Thymus (tissue), 11 donors: ENCODE measurements around the gene NPM1. TPM values are rescaled to one million over a fixed set of nuclear protein-coding genes. Genes with fewer than 3 reads are reported as not detected.
A peak's percentile ranks its signal among the peaks of the same experiment; 100 is the strongest.
"Not testable (repeated sequence)": the region's sequence is repeated elsewhere in the genome, so short reads cannot be mapped to it uniquely, and the experiment has no call there.

ENCODE experiments used
- DNase-seq, 9 donors: peaks; one replicate each; pipeline ENCODE4 v3.0.0-alpha.2; 2013; ENCODE audit warnings: low spot score in 9 of 9, low read depth in 6 of 9, missing footprints in 1 of 9
- H3K27ac ChIP-seq, 2 donors: one replicate each; pipeline ENCODE4 v1.5.1; 2013; ENCODE audit warnings: control low read depth in 1 of 2, low read depth in 1 of 2, low read length in 1 of 2, mild to moderate bottlenecking in 1 of 2, moderate library complexity in 1 of 2
- H3K27me3 ChIP-seq, 2 donors: one replicate each; pipeline ENCODE4 v1.5.1; 2013; ENCODE audit warnings: low read length in 1 of 2; ENCODE audit not compliant: control insufficient read depth in 2 of 2, insufficient read depth in 1 of 2
- H3K36me3 ChIP-seq, 2 donors: one replicate each; pipeline ENCODE4 v1.5.1; 2013; ENCODE audit warnings: low read length in 1 of 2, mild to moderate bottlenecking in 1 of 2, moderate library complexity in 1 of 2; ENCODE audit not compliant: control insufficient read depth in 2 of 2, insufficient read depth in 2 of 2
- H3K4me1 ChIP-seq, 2 donors: one replicate each; pipeline ENCODE4 v1.5.1; 2013; ENCODE audit warnings: low read length in 2 of 2; ENCODE audit not compliant: control insufficient read depth in 2 of 2, insufficient read depth in 2 of 2
- H3K4me3 ChIP-seq, 2 donors: one replicate each; pipeline ENCODE4 v1.5.1; 2013; ENCODE audit warnings: low read length in 2 of 2, control low read depth in 1 of 2, mild to moderate bottlenecking in 1 of 2
- H3K9me3 ChIP-seq, 2 donors: one replicate each; pipeline ENCODE4 v1.5.1; 2013; ENCODE audit warnings: low read length in 1 of 2, mild to moderate bottlenecking in 1 of 2; ENCODE audit not compliant: control insufficient read depth in 2 of 2, insufficient read depth in 1 of 2
- WGBS: extraction: QIAGEN DNeasy Blood & Tissue Kit; methylation state at CpG from one replicate; pipeline ENCODE4 v1.1.7; 2013; 5-methylcytosine and 5-hydroxymethylcytosine counted together
- polyA plus RNA-seq: library from polyadenylated mRNA; stranded (reverse); fragments of 200-250 nt; gene quantifications from one replicate; pipeline ENCODE4 v1.2.3, GENCODE V29; 2013
- total RNA-seq: library from RNA; stranded (reverse); fragments of 120-200 nt; gene quantifications from one replicate; pipeline ENCODE4 v1.2.4, GENCODE V29; 2013
- donor health status: healthy.

NPM1 gene
- total and polyA plus RNA-seq, 2 donors, result 2,207 to 2,632 TPM

DNA sequence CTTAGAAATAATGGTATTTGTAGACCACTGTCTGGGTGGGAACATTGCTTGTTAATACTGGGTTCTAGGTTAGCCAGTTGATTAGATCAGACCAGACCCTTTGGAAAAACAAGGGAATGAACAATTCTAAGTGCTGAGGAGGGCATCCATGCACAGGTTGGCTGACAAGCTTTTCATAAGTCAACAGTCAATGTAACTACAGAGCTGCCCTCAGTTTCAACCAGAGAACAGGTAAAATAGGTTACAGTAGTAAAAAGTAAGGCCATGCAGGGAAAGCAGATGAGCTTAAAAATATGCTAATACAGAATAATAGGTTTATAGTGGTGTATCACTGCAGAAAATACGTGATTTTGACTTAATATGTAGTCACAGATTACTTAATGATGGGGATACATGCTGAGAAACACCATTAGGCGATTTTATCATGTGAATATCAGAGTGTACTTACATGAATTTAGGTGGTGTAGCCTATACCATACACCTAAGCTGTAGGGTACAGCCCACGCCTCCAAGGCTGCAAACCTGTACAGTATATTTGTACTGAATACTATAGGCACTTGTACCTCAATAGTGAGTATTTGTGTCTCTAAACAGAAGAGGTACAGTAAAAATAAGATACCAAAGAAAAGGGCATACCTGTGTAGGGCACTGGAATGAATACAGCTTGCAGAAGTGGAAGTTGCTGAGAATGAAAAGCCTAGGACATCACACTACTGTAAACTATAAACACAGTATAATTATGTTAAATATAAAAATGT, 25.7 kb downstream of the NPM1 start:
- no peak overlapping the region for H3K27ac ChIP-seq
- H3K4me3 ChIP-seq, result no peak overlapping the region
- WGBS, result 97% methylated on average over 3 of the region's 3 CpGs
- DNase-seq, result no peak
- no peaks in the 10 kb centered on the region for H3K4me1 ChIP-seq
- H3K9me3 ChIP-seq, result no peaks in the 10 kb centered on the region
- H3K27me3 ChIP-seq, result peaks cover 0 to under 1% of the 10 kb centered on the region in 2 donors
- H3K36me3 ChIP-seq, result peaks cover 24 to 53% of the 10 kb centered on the region in 2 donors

DNA sequence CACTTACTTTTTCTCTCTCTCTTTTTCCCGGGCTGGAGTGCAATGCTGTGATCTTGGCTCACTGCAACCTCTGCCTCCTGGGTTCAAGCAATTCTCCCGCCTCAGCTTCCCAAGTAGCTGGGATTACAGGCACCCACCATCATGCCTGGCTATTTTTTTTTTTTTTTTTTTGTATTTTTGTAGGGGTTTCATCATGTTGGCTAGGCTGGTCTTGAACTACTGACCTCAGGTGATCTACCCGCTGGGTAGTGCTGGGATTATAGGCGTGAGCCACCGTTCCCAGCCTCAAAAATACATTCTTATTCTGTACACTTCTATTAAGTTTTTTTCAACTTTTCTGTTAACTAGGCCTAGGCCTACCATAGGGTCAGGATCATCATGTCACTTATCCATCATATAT, 26.3 kb downstream of the NPM1 start:
- H3K36me3 ChIP-seq, result peaks cover 24 to 46% of the 10 kb centered on the region in 2 donors
- WGBS, result 98% methylated on average over 5 of the region's 5 CpGs

DNA sequence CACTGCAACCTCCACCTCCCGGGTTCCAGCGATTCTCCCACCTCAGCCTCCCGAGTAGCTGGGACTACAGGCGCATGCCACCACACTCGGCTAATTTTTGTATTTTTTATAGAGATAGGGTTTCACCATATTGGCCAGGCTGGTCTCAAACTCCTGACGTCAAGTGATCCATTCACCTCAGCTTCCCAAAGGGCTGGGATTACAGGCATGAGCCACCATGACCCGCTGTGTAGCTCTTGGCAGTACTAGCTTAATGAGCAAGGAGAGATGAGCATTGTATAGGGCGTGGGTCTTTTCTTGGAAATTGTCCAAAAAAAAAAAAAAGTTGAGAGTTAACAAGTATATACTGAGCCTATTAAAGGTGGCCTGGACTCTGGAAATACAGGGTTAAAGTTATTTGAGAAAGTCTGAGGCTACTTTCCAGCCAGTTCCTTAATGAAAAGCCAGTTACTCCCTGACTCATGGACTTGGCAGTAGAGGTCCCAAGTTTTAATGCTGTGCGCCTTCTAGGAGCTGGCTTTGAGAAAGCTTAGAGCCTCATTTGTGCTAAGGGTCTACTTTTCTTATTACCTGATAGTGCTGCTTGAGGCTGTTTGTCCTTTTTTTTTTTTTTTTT, 27.6 kb downstream of the NPM1 start:
- 94% methylated on average over 9 of the region's 9 CpGs for WGBS
- peaks cover 15 to 35% of the 10 kb centered on the region in 2 donors for H3K36me3 ChIP-seq
- DNase-seq, result no peak

More for the DNA sequence above, 26.3 kb downstream of the NPM1 start:
- H3K4me3 ChIP-seq, DNase-seq, H3K27me3 ChIP-seq, H3K4me1 ChIP-seq, H3K9me3 ChIP-seq, H3K27ac ChIP-seq: not testable (repeated sequence)

DNA sequence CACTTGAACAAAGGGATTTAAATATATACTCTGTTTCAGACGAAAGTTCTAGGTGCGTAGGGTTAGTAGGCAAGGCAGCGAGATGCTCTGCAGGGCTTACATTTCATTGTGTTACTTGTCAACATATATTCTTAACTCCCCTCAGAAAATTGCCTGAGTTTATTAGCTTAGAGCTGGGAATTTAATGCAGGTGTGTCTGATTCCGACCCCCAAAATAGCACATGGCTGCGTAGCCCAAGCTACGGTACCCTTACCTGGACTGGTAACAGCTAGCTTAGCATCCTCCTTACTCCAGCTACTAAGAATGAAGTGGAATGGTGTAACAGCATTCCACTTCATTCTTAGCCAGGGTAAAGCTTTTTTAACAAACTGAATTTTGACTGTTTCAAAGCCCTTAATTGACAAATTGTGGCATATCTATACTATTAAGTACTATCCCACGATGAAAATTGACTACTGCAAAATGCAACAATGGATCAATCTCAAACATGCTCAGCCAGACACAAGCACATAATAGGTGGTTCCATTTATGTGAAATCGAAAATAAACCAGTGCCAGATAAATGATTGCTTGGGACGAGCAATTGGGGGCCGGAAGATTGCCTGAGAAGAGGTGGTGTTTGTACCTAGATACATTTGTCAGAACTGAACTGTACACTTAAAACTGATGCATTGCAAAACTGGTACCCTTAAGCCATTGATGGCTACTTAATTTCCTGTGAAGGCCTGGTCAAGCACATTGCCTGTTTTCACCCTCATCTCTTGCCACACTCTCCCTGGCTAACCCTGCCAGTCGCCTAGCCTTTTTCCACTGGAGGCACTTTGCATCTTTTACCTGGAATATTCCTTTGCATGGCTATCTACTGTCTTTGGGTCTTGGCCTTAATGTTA, 28.8 kb downstream of the NPM1 start:
- Histone ChIP-seq H3K4me1 (peaks cover 0 to 18% of the 10 kb centered on the region in 2 donors), H3K36me3 (peaks cover 15 to 28% of the 10 kb centered on the region in 2 donors), H3K27ac (no peak overlapping the region), H3K9me3 (peaks cover 0 to 6% of the 10 kb centered on the region in 2 donors), H3K4me3 (no peak overlapping the region), H3K27me3 (peaks cover 23 to 25% of the 10 kb centered on the region in 2 donors)
- no peak for DNase-seq
- 96% methylated on average over 11 of the region's 11 CpGs for WGBS

More for the DNA sequence above, 27.6 kb downstream of the NPM1 start:
- peaks cover 0 to 4% of the 10 kb centered on the region in 2 donors for H3K9me3 ChIP-seq
- H3K27ac ChIP-seq, result no peak overlapping the region
- no peak overlapping the region for H3K4me3 ChIP-seq
- peaks cover 11 to 14% of the 10 kb centered on the region in 2 donors for H3K27me3 ChIP-seq
- H3K4me1 ChIP-seq, result peaks cover 0 to 9% of the 10 kb centered on the region in 2 donors

DNA sequence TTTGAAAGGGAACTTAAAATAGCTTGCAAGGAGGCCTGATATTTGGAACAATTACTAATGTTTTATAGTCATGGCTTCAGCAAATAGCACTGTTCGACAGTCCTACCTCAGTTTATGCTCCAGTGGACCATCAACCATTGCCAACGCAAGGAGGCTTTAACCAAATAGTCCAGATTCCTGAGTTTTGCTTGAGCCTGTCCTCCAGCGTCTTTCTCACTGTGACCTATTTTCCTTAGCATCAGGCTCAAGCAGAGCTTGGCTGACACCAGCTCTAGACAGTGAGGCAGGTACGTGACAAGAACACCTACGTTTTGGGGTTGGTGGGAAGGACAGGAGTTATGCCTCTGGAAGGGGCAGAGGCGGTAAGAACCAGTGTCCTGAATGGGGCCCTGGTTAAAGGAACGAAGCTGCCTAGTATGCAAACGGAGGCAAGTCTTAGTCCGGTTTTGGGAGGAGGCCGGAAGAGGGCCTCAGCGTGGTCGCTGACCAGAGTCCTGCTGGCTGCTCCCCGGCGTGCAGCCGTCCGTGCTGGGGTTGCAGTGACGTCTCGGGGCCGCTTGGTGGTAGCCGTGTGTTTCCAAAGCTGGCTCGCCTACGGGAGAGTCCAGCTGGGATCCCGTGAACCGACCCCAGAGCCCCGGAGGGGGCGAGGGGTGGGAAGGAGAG, 30.8 kb downstream of the NPM1 start:
- 20% methylated on average over 26 of the region's 26 CpGs for WGBS
- peaks cover 0 to 18% of the 10 kb centered on the region in 2 donors for H3K4me1 ChIP-seq
- H3K36me3 ChIP-seq, result peaks cover 2 to 8% of the 10 kb centered on the region in 2 donors
- no peak overlapping the region for H3K27ac ChIP-seq
- peaks cover 0 to 9% of the 10 kb centered on the region in 2 donors for H3K9me3 ChIP-seq
- H3K27me3 ChIP-seq, result peaks cover 26 to 45% of the 10 kb centered on the region in 2 donors
- DNase-seq, result peak in 4 of 9 donors; percentile 19 to 51 (median 46)
- H3K4me3 ChIP-seq, result peak overlapping the region; percentile 24 to 43

DNA sequence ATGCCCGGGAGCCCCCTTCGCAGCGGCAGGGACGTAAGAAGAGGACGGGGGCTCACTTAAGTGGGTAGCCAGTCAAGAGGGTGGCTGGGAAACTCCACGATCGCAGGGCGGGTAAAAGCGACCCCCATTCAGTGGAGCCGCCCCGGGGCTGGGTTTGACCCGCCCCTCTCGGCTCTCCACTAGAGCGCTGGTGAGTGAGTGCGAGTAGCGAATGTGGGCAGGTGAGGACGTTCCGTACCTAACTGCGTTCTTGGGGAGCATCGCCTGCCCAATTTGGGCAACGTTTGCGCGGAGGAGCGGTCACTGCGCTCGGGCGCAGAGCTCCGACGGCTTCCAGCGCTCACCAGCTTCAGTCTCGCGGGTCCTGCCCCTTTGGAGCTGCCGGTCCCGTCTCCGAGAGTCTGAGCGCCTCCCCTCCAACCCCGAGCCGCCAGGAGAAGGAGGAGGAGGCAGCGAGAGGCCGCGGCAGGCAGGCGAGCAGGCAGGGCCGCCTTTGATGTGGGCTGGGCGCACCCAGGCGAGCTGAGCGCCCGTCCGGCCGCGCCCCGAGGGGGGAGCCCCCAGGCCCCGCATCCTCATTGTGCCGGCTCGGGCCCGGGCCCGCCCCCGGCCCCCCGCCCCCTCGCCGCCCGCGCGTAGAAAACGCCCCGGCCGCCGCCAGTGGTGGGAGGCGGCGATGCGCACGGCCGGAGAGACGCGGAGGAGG, 31.5 kb downstream of the NPM1 start, which contains the start of gene FGF18:
Gene FGF18, plus strand, starts transcription at position 666 of the 706 bp plus-strand sequence. CDS start 553 bp downstream, outside the sequence.
- Histone ChIP-seq H3K27ac (no peak within 1 kb of the TSS), H3K4me1 (peaks cover 0 to 18% of the 10 kb centered on the region in 2 donors), H3K36me3 (peaks cover 0 to 5% of the 10 kb centered on the region in 2 donors), H3K9me3 (peaks cover 0 to 9% of the 10 kb centered on the region in 2 donors), H3K27me3 (peaks cover 26 to 48% of the 10 kb centered on the region in 2 donors), H3K4me3 (peak within 1 kb of the TSS; percentile 24 to 43)
- DNase-seq, result peak in 3 of 9 donors; percentile 11 to 32 (median 21)
- under 1% methylated on average over 74 of the region's 74 CpGs for WGBS

DNA sequence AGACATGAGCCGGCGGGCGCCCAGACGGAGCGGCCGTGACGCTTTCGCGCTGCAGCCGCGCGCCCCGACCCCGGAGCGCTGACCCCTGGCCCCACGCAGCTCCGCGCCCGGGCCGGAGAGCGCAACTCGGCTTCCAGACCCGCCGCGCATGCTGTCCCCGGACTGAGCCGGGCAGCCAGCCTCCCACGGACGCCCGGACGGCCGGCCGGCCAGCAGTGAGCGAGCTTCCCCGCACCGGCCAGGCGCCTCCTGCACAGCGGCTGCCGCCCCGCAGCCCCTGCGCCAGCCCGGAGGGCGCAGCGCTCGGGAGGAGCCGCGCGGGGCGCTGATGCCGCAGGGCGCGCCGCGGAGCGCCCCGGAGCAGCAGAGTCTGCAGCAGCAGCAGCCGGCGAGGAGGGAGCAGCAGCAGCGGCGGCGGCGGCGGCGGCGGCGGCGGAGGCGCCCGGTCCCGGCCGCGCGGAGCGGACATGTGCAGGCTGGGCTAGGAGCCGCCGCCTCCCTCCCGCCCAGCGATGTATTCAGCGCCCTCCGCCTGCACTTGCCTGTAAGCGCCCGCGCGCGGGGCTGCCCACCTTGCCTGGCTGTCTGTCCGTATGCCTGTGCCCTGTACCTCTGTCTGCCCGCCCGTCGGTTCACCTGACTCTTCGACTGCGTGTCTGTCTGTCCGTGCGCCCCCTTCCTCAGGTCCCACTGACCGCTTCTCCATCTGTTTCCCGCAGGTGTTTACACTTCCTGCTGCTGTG, 32.2 kb downstream of the NPM1 start:
- H3K27ac ChIP-seq, result no peak overlapping the region
- H3K27me3 ChIP-seq, result peaks cover 26 to 48% of the 10 kb centered on the region in 2 donors
- WGBS, result under 1% methylated on average over 95 of the region's 95 CpGs
- peaks cover 0 to 18% of the 10 kb centered on the region in 2 donors for H3K4me1 ChIP-seq
- H3K9me3 ChIP-seq, result peaks cover 0 to 9% of the 10 kb centered on the region in 2 donors
- no peaks in the 10 kb centered on the region for H3K36me3 ChIP-seq
- DNase-seq, result peak in 2 of 9 donors; percentile 23 to 41
- H3K4me3 ChIP-seq, result peak overlapping the region; percentile 10 to 43
